ENCODE results near the gene DLGAP1. TPM values are rescaled to one million over a fixed set of nuclear protein-coding genes. Genes with fewer than 3 reads are reported as not detected.

DLGAP1 gene
- total RNA-seq, 1 experiment from 2014 or later, result 0.07 TPM

DNA sequence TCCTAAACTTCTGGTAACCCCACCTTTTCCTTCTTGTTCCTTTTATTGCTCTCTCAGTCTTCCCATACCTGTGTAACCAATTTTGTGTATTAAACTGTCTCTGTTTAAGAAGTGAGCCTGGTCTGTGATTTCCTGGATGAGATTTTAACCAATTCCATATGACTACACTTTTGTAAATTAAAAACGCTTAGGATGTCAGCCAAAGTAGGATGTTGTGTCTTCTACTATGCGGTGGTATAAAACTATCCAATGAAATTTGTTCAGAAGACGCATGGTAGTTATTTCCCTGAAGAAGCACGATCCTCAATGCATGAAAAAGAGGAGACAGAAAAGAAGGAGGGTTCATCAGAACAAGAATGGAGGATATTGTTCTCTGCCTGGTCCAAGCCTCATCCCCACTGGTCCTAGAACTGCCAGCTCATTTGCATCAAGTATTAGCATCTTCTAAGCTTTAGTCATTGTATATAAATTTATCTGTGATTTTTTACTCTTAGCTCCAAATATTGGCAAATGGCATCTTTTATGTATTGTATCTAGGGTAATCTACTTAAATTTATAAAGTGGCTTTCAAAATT is 877.7 kb downstream of the DLGAP1 start:
- TF ChIP-seq, protein P1, sequence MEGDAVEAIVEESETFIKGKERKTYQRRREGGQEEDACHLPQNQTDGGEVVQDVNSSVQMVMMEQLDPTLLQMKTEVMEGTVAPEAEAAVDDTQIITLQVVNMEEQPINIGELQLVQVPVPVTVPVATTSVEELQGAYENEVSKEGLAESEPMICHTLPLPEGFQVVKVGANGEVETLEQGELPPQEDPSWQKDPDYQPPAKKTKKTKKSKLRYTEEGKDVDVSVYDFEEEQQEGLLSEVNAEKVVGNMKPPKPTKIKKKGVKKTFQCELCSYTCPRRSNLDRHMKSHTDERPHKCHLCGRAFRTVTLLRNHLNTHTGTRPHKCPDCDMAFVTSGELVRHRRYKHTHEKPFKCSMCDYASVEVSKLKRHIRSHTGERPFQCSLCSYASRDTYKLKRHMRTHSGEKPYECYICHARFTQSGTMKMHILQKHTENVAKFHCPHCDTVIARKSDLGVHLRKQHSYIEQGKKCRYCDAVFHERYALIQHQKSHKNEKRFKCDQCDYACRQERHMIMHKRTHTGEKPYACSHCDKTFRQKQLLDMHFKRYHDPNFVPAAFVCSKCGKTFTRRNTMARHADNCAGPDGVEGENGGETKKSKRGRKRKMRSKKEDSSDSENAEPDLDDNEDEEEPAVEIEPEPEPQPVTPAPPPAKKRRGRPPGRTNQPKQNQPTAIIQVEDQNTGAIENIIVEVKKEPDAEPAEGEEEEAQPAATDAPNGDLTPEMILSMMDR (IDR thresholded peaks at IDR 0.05; ENCODE audit: insufficient read depth in 1 of 2, low read depth in 1 of 2, low read length in 1 of 2, severe bottlenecking in 1 of 2, unreplicated experiment in 1 of 2), result no peak
- peaks cover 8% of the 10 kb centered on the region for H3K4me1 Mint-ChIP-seq (ENCODE audit: low read depth, unreplicated experiment)
- ChIA-PET CTCF (no interaction called here), POLR2A (no interaction called here)
- no peaks in the 10 kb centered on the region for H3K27me3 Mint-ChIP-seq (ENCODE audit: insufficient read depth, unreplicated experiment)
- Histone ChIP-seq H3K9me3 (no peaks in the 10 kb centered on the region), H3K36me3 (ENCODE audit: control insufficient read depth, insufficient read depth, low read length) (no peaks in the 10 kb centered on the region), H3K4me3 (ENCODE audit: low read depth, low read length) (no peak overlapping the region), H3K4me1 (no peaks in the 10 kb centered on the region), H3K27me3 (replicated peaks; ENCODE audit: control insufficient read depth, insufficient read depth, low read length) (no peaks in the 10 kb centered on the region)
- no peak for DNase-seq
- H3K9me3 Mint-ChIP-seq (ENCODE audit: unreplicated experiment), result no peaks in the 10 kb centered on the region
- no TSS peak for BruUV-seq (replicated peaks)
- intact Hi-C loops (cut with micrococcal nuclease; ENCODE audit: unreplicated experiment), result no loop called here
- H3K27ac Mint-ChIP-seq (ENCODE audit: unreplicated experiment), result no peak overlapping the region
- H3K36me3 Mint-ChIP-seq (ENCODE audit: insufficient read depth, unreplicated experiment), result no peaks in the 10 kb centered on the region
- no peak overlapping the region for H3K4me3 Mint-ChIP-seq (ENCODE audit: unreplicated experiment)

DNA sequence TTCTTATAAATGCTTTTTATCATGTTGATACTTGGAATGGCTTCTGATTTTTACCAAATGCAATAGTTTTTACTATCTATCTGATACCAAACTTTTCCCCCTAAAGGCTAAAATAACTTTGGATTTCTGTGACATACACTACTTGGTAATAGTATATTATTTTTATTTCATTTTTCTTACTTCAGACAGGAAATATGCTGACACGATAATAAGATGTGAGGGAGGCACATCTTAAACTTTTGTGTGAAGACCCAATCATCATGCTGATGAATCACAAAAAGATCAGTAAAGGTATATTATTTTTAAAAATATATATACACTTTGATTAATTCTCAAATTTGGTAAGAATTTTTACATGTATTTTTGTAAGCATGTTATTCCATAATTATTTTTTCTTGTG is 882.3 kb downstream of the DLGAP1 start:
- Mint-ChIP-seq H3K4me3 (ENCODE audit: unreplicated experiment) (no peak overlapping the region), H3K9me3 (ENCODE audit: unreplicated experiment) (no peaks in the 10 kb centered on the region), H3K36me3 (ENCODE audit: insufficient read depth, unreplicated experiment) (no peaks in the 10 kb centered on the region), H3K4me1 (ENCODE audit: low read depth, unreplicated experiment) (peaks cover 2% of the 10 kb centered on the region), H3K27ac (ENCODE audit: unreplicated experiment) (no peak overlapping the region), H3K27me3 (ENCODE audit: insufficient read depth, unreplicated experiment) (no peaks in the 10 kb centered on the region)
- CTCF ChIA-PET, result no interaction called here
- TF ChIP-seq, protein P1 (IDR thresholded peaks at IDR 0.05; ENCODE audit: insufficient read depth in 1 of 2, low read depth in 1 of 2, low read length in 1 of 2, severe bottlenecking in 1 of 2, unreplicated experiment in 1 of 2), result no peak
- DNase-seq, result no peak
- Histone ChIP-seq H3K4me1 (peaks cover 2% of the 10 kb centered on the region; the same call in 1 of the 2 replicates), H3K9me3 (no peaks in the 10 kb centered on the region), H3K4me3 (ENCODE audit: low read depth, low read length) (no peak overlapping the region), H3K36me3 (ENCODE audit: control insufficient read depth, insufficient read depth, low read length) (no peaks in the 10 kb centered on the region), H3K27me3 (replicated peaks; ENCODE audit: control insufficient read depth, insufficient read depth, low read length) (no peaks in the 10 kb centered on the region)
- no TSS peak for BruUV-seq (replicated peaks)
- POLR2A ChIA-PET, result no interaction called here
- intact Hi-C loops (cut with micrococcal nuclease; ENCODE audit: unreplicated experiment), result no loop called here

DNA sequence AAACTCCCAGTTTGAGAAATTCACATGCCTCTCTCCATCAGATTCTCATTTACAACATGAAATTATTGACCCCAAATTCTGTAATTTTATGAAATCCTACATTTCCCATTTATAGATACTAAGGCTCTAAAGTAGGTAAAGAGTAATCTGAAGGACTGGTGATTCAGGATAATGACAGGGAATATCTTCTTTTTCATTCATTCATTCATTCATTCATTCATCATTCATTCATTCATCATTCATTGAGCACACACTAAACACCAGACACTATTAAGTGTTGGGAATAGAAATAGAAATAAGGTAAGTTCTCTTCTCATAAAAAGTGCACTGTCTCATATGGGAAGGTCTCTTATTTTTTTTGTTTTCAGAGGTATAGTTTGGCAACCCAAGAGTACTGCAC is 888.3 kb downstream of the DLGAP1 start:
- Mint-ChIP-seq H3K36me3 (ENCODE audit: insufficient read depth, unreplicated experiment) (no peaks in the 10 kb centered on the region), H3K27ac (ENCODE audit: unreplicated experiment) (no peak overlapping the region), H3K4me3 (ENCODE audit: unreplicated experiment) (no peak overlapping the region), H3K9me3 (ENCODE audit: unreplicated experiment) (no peaks in the 10 kb centered on the region), H3K4me1 (ENCODE audit: low read depth, unreplicated experiment) (peaks cover 9% of the 10 kb centered on the region), H3K27me3 (ENCODE audit: insufficient read depth, unreplicated experiment) (no peaks in the 10 kb centered on the region)
- CTCF ChIA-PET, result no interaction called here
- no peak for DNase-seq
- H3K4me1 ChIP-seq, result peaks cover 9% of the 10 kb centered on the region; the same call in 1 of the 2 replicates
- TF ChIP-seq, protein P1 (IDR thresholded peaks at IDR 0.05; ENCODE audit: insufficient read depth in 1 of 2, low read depth in 1 of 2, low read length in 1 of 2, severe bottlenecking in 1 of 2, unreplicated experiment in 1 of 2), result no peak
- BruUV-seq (replicated peaks), result no TSS peak
- 0 out of 2 replicates have a peak, but pooled peaks cover 3% of the 10 kb centered on the region for H3K9me3 ChIP-seq
- no peaks in the 10 kb centered on the region for H3K27me3 ChIP-seq (replicated peaks; ENCODE audit: control insufficient read depth, insufficient read depth, low read length)
- no peaks in the 10 kb centered on the region for H3K36me3 ChIP-seq (ENCODE audit: control insufficient read depth, insufficient read depth, low read length)
- H3K4me3 ChIP-seq (ENCODE audit: low read depth, low read length), result no peak overlapping the region
- intact Hi-C loops (cut with micrococcal nuclease; ENCODE audit: unreplicated experiment), result no loop called here
- POLR2A ChIA-PET, result no interaction called here

Measured in Caco-2 (cell line).